ENCODE results near the gene PASD1.
A peak's percentile ranks its signal among the peaks of the same experiment; 100 is the strongest.

The PASD1 gene

GRCh38 chrX:151703487-151703886 lies 140.0 kb downstream of the PASD1 start:
- CTCF ChIA-PET, result interaction anchor here (0.6 to 1.0 kb wide), 2 partner anchors 10 to 555 kb away, joined by 3 to 4 read pairs; no protein-coding TSS in a partner anchor
- POLR2A ChIA-PET, result no interaction called here
- no peaks in the 10 kb centered on the region for H3K36me3 ChIP-seq (ENCODE audit: control insufficient read depth in 2 of 2, insufficient read depth in 1 of 2, low read length in 2 of 2)
- no peak for TF ChIP-seq ZNF76 (tag by site-specific recombination; IDR thresholded peaks at IDR 0.05; ENCODE audit: borderline replicate concordance, low read depth)
- peak; percentile 23; the same call in 1 of the 2 replicates for TF ChIP-seq EGR2 (tag by site-specific recombination; IDR thresholded peaks at IDR 0.05; ENCODE audit: low read depth)
- TF ChIP-seq OVOL3 (tag by site-specific recombination; IDR thresholded peaks at IDR 0.05), result no peak
- TF ChIP-seq ZFHX2 (tag by site-specific recombination; conservative IDR thresholded peaks at IDR 0.05), result peak; percentile 36; the same call in 1 of the 2 replicates
- no peak for TF ChIP-seq WT1 (tag by site-specific recombination; IDR thresholded peaks at IDR 0.05)
- H3K9me3 ChIP-seq (ENCODE audit: control insufficient read depth, insufficient read depth, low read depth, low read length), result no peaks in the 10 kb centered on the region
- H3K27ac ChIP-seq (ENCODE audit: extremely low read depth, low read depth, low read length), result no peak overlapping the region
- no peak overlapping the region for H3K4me3 ChIP-seq (ENCODE audit: low read depth, low read length)
- no peaks in the 10 kb centered on the region for H3K4me1 ChIP-seq (ENCODE audit: control insufficient read depth, insufficient read depth, low read length)

- Histone ChIP-seq H3K9me3 (ENCODE audit: control insufficient read depth, insufficient read depth, low read depth, low read length) (no peaks in the 10 kb centered on the region), H3K36me3 (ENCODE audit: control insufficient read depth in 2 of 2, insufficient read depth in 1 of 2, low read length in 2 of 2) (no peaks in the 10 kb centered on the region)
Observed at GRCh38 chrX:151704041-151704663, 140.7 kb downstream of the PASD1 start.

DNA sequence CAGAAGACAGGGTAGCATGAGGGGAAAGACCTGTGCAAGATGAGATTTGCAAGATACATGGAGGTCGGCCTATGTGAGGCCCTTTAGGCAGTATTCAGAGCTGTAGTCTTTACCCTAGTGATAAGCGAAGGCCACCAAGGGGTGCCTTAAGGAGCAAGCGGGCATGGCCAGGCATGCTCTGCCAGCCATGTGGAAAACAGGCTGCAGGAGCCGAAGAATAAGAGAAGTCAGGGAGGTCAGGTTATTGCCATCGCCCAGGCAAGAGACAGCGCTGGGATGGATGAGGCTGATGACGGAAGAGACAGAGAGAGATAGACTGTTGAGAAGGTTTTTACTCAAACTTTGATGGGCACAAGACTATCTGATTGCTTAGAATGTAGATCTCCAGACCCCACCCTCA lies 145.3 kb downstream of the PASD1 start:
- ChIA-PET POLR2A (no interaction called here), CTCF (no interaction called here)
- H3K4me3 ChIP-seq (ENCODE audit: low read depth, low read length), result no peak overlapping the region
- H3K4me1 ChIP-seq (ENCODE audit: control insufficient read depth, insufficient read depth, low read length), result no peaks in the 10 kb centered on the region
- no peak overlapping the region for H3K27ac ChIP-seq (ENCODE audit: extremely low read depth, low read depth, low read length)
- no peaks in the 10 kb centered on the region for H3K36me3 ChIP-seq (ENCODE audit: control insufficient read depth in 2 of 2, insufficient read depth in 1 of 2, low read length in 2 of 2)
- no peaks in the 10 kb centered on the region for H3K9me3 ChIP-seq (ENCODE audit: control insufficient read depth, insufficient read depth, low read depth, low read length)
- TF ChIP-seq ZNF843 (tag by site-specific recombination; IDR thresholded peaks at IDR 0.05) (no peak), ZBTB7A (tag by site-specific recombination; IDR thresholded peaks at IDR 0.05; ENCODE audit: low read depth) (no peak), ZNF391 (tag by site-specific recombination; IDR thresholded peaks at IDR 0.05; ENCODE audit: borderline replicate concordance, low read depth) (no peak), ZBTB11 (tag by site-specific recombination; conservative IDR thresholded peaks at IDR 0.05; ENCODE audit: low read depth) (no peak), ZNF558 (tag by site-specific recombination; IDR thresholded peaks at IDR 0.05) (no peak), ZNF148 (tag by site-specific recombination; IDR thresholded peaks at IDR 0.05; ENCODE audit: borderline replicate concordance) (no peak), GLIS1 (tag by site-specific recombination; IDR thresholded peaks at IDR 0.05) (no peak), ATF2 (tag by site-specific recombination; IDR thresholded peaks at IDR 0.05; ENCODE audit: low read depth) (no peak), ZNF514 (tag by site-specific recombination; IDR thresholded peaks at IDR 0.05) (no peak), ZNF155 (tag by site-specific recombination; IDR thresholded peaks at IDR 0.05) (no peak), ZNF530 (tag by site-specific recombination; IDR thresholded peaks at IDR 0.05; ENCODE audit: low read depth) (no peak)
- TF ChIP-seq, protein P1, sequence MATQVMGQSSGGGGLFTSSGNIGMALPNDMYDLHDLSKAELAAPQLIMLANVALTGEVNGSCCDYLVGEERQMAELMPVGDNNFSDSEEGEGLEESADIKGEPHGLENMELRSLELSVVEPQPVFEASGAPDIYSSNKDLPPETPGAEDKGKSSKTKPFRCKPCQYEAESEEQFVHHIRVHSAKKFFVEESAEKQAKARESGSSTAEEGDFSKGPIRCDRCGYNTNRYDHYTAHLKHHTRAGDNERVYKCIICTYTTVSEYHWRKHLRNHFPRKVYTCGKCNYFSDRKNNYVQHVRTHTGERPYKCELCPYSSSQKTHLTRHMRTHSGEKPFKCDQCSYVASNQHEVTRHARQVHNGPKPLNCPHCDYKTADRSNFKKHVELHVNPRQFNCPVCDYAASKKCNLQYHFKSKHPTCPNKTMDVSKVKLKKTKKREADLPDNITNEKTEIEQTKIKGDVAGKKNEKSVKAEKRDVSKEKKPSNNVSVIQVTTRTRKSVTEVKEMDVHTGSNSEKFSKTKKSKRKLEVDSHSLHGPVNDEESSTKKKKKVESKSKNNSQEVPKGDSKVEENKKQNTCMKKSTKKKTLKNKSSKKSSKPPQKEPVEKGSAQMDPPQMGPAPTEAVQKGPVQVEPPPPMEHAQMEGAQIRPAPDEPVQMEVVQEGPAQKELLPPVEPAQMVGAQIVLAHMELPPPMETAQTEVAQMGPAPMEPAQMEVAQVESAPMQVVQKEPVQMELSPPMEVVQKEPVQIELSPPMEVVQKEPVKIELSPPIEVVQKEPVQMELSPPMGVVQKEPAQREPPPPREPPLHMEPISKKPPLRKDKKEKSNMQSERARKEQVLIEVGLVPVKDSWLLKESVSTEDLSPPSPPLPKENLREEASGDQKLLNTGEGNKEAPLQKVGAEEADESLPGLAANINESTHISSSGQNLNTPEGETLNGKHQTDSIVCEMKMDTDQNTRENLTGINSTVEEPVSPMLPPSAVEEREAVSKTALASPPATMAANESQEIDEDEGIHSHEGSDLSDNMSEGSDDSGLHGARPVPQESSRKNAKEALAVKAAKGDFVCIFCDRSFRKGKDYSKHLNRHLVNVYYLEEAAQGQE (tag by site-specific recombination; IDR thresholded peaks at IDR 0.05), result no peak

More at GRCh38 chrX:151704041-151704663, 140.7 kb downstream of the PASD1 start:
- CTCF ChIA-PET, result interaction anchor here (1.0 kb wide), 1 partner anchor 9 kb away, joined by 4 read pairs; no protein-coding TSS in a partner anchor
- Histone ChIP-seq H3K27ac (ENCODE audit: extremely low read depth, low read depth, low read length) (no peak overlapping the region), H3K4me1 (ENCODE audit: control insufficient read depth, insufficient read depth, low read length) (no peaks in the 10 kb centered on the region), H3K4me3 (ENCODE audit: low read depth, low read length) (no peak overlapping the region)
- POLR2A ChIA-PET, result no interaction called here
- 0 out of 2 replicates have a peak, but pooled peaks have one; percentile 2 for TF ChIP-seq EGR2 (tag by site-specific recombination; IDR thresholded peaks at IDR 0.05; ENCODE audit: low read depth)
- no peak for TF ChIP-seq YY2 (tag by site-specific recombination; IDR thresholded peaks at IDR 0.05)

Data from HEK293 (cell line).